ENCODE measurements around the gene VAT1L. TPM values are rescaled to one million over a fixed set of nuclear protein-coding genes. Genes with fewer than 3 reads are reported as not detected.

VAT1L gene
- polyA plus RNA-seq, 2 donors = 0.04 to 0.13 TPM

DNA sequence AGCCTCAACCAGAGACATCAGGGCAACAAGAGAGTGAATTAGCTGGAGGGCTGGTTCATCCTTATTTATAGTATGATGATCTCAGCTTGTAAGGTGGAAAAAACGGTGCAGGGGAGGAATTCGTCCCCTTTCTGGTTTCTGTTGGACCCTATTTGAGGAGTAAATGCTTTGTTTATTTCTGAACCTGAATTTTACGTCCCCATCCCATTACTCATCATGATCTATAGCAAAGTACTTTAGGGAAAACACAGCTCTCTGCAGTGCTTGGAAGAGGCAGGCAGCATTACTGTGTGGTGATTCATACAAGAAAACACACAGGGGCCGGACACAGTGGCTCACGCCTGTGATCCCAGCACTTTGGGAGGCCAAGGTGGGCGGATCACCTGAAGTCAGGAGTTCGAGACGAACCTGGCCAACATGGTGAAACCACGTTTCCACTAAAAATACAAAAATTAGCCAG, 8.0 kb upstream of the VAT1L start:
- no peak overlapping the region for H3K27ac ChIP-seq (ENCODE audit: low read depth in 2 of 2, low read length in 1 of 2)
- WGBS, 2 donors = 47 to 58% methylated on average over 9 of the region's 9 CpGs
- no peak overlapping the region for H3K4me3 ChIP-seq (ENCODE audit: low read depth in 1 of 2, low read length in 2 of 2)
- H3K36me3 ChIP-seq (ENCODE audit: control insufficient read depth in 2 of 2, insufficient read depth in 2 of 2, low read length in 1 of 2) = no peaks in the 10 kb centered on the region
- no peaks in the 10 kb centered on the region for H3K9me3 ChIP-seq (ENCODE audit: control insufficient read depth in 2 of 2, insufficient read depth in 1 of 2, low read depth in 1 of 2, low read length in 1 of 2)
- no peaks in the 10 kb centered on the region for H3K4me1 ChIP-seq (ENCODE audit: control insufficient read depth in 2 of 2, insufficient read depth in 2 of 2, low read length in 1 of 2)
- H3K27me3 ChIP-seq (ENCODE audit: control insufficient read depth in 1 of 2, insufficient read depth in 2 of 2, low read length in 2 of 2) = no peaks in the 10 kb centered on the region

DNA sequence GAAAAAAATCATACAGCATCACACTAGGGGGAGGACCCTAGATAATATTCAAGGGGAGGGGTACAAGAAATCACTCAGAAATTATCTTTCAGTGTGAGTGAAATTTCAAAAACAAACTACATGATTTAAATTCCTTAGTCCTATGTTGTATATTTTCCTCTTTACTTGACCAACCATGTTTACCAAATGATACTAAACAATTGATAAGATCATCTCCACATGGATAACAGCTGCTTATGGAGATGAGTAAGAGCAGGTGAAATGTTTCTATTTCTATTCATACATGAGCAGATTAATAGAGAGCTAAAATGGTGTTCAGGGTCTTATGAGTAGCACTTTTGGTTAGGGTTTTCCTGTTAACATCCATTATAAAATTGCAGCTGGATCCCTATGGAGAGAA, 7.3 kb upstream of the VAT1L start:
- Histone ChIP-seq H3K9me3 (ENCODE audit: control insufficient read depth in 2 of 2, insufficient read depth in 1 of 2, low read depth in 1 of 2, low read length in 1 of 2) (no peaks in the 10 kb centered on the region), H3K27ac (ENCODE audit: low read depth in 2 of 2, low read length in 1 of 2) (no peak overlapping the region), H3K4me1 (ENCODE audit: control insufficient read depth in 2 of 2, insufficient read depth in 2 of 2, low read length in 1 of 2) (no peaks in the 10 kb centered on the region), H3K36me3 (ENCODE audit: control insufficient read depth in 2 of 2, insufficient read depth in 2 of 2, low read length in 1 of 2) (no peaks in the 10 kb centered on the region), H3K27me3 (ENCODE audit: control insufficient read depth in 1 of 2, insufficient read depth in 2 of 2, low read length in 2 of 2) (no peaks in the 10 kb centered on the region), H3K4me3 (ENCODE audit: low read depth in 1 of 2, low read length in 2 of 2) (no peak overlapping the region)

DNA sequence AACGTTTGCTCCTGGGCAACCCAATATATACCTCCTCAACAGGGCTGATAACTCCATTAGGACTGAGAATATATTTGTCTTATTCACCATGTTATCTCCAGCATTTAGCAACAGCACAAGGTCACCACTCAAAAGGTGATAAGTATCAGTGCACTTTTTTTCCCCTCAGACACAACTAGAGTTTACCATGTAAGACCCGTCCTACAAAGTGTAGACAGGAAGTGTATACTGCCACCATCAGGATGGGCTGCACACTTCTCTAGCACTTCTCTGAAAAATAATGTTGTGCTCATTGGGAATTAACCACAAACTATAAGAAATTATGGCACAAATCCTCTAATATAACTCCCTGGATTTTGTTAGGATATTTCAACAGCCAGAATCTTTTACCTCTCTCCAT, 5.7 kb upstream of the VAT1L start:
- Histone ChIP-seq H3K4me3 (ENCODE audit: low read depth in 1 of 2, low read length in 2 of 2) (no peak overlapping the region), H3K27me3 (ENCODE audit: control insufficient read depth in 1 of 2, insufficient read depth in 2 of 2, low read length in 2 of 2) (no peaks in the 10 kb centered on the region), H3K9me3 (ENCODE audit: control insufficient read depth in 2 of 2, insufficient read depth in 1 of 2, low read depth in 1 of 2, low read length in 1 of 2) (no peaks in the 10 kb centered on the region), H3K27ac (ENCODE audit: low read depth in 2 of 2, low read length in 1 of 2) (no peak overlapping the region), H3K4me1 (ENCODE audit: control insufficient read depth in 2 of 2, insufficient read depth in 2 of 2, low read length in 1 of 2) (no peaks in the 10 kb centered on the region), H3K36me3 (ENCODE audit: control insufficient read depth in 2 of 2, insufficient read depth in 2 of 2, low read length in 1 of 2) (no peaks in the 10 kb centered on the region)
- WGBS, 2 donors = 24 to 35% methylated on average over 2 of the region's 2 CpGs

DNA sequence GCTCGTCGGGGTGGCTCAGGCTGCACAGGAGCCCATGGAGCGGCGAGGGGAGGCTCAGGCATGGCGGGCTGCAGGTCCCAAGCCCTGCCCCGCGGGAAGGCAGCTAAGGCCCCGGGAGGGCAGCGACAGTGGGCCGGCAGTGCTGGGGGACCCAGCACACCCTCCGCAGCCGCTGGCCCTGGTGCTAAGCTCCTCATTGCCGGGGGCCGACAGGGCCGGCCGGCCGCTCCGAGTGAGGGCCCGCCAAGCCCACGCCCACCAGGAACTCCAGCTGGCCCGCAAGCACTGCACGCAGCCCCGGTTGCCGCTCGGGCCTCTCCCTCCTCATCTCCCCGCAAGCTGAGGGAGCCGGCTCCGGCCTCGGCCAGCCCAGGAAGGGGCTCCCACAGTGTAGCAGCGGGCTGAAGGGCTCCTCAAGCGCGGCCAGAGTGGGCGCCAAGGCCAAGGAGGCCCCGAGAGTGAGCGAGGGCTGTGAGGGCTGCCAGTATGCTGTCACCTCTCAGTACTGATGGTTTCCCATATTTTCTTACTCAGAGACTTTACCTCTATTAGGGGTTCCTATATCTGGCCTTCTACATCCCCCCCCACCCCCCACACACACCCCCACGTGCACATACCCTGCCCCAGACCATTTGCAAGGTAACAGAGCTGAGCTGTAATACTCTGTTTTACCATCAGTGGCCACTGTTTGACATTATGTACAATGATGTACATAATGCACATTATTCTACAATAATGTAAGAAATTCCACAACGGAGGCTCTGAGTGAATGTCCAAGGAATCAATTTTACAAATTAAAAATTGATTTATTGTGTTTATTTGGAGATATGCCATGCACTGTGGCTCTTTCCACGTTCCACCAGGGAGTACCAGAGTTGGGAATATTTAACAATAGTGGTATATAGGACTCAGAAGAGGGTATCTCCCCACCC, 3.7 kb upstream of the VAT1L start:
- H3K4me1 ChIP-seq (ENCODE audit: control insufficient read depth in 2 of 2, insufficient read depth in 2 of 2, low read length in 1 of 2) = peaks cover 0 to 3% of the 10 kb centered on the region in 2 donors
- H3K36me3 ChIP-seq (ENCODE audit: control insufficient read depth in 2 of 2, insufficient read depth in 2 of 2, low read length in 1 of 2) = no peaks in the 10 kb centered on the region
- H3K9me3 ChIP-seq (ENCODE audit: control insufficient read depth in 2 of 2, insufficient read depth in 1 of 2, low read depth in 1 of 2, low read length in 1 of 2) = no peaks in the 10 kb centered on the region
- H3K4me3 ChIP-seq (ENCODE audit: low read depth in 1 of 2, low read length in 2 of 2) = no peak overlapping the region
- peaks cover 0 to 10% of the 10 kb centered on the region in 2 donors for H3K27me3 ChIP-seq (ENCODE audit: control insufficient read depth in 1 of 2, insufficient read depth in 2 of 2, low read length in 2 of 2)
- H3K27ac ChIP-seq (ENCODE audit: low read depth in 2 of 2, low read length in 1 of 2) = no peak overlapping the region
- WGBS, 2 donors = 89% methylated on average over 36 to 38 of the region's 38 CpGs

DNA sequence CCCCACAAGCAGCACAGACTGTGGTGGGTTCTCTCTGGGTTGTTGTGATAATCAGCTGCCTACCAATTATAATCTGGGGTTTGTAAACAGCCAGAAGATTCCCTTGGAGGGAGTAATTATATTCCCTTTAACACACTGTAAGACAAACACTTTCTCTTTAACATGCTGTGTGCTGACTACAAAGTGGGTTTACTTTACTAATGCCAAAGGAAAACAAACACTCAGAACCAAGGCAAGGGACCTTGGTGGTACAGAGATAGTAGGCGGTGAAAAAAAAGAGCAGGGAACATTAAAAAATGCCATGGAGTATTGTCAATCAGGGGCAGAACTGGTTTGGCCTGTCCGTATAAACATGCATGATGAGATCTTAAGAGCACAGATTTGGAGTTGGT, 3.0 kb upstream of the VAT1L start:
- WGBS, 2 donors = 56 to 64% methylated on average over 2 of the region's 2 CpGs
- Histone ChIP-seq H3K27me3 (ENCODE audit: control insufficient read depth in 1 of 2, insufficient read depth in 2 of 2, low read length in 2 of 2) (peaks cover 0 to 10% of the 10 kb centered on the region in 2 donors), H3K27ac (ENCODE audit: low read depth in 2 of 2, low read length in 1 of 2) (no peak overlapping the region), H3K4me3 (ENCODE audit: low read depth in 1 of 2, low read length in 2 of 2) (no peak overlapping the region), H3K36me3 (ENCODE audit: control insufficient read depth in 2 of 2, insufficient read depth in 2 of 2, low read length in 1 of 2) (no peaks in the 10 kb centered on the region), H3K4me1 (ENCODE audit: control insufficient read depth in 2 of 2, insufficient read depth in 2 of 2, low read length in 1 of 2) (peaks cover 0 to 3% of the 10 kb centered on the region in 2 donors), H3K9me3 (ENCODE audit: control insufficient read depth in 2 of 2, insufficient read depth in 1 of 2, low read depth in 1 of 2, low read length in 1 of 2) (no peaks in the 10 kb centered on the region)

DNA sequence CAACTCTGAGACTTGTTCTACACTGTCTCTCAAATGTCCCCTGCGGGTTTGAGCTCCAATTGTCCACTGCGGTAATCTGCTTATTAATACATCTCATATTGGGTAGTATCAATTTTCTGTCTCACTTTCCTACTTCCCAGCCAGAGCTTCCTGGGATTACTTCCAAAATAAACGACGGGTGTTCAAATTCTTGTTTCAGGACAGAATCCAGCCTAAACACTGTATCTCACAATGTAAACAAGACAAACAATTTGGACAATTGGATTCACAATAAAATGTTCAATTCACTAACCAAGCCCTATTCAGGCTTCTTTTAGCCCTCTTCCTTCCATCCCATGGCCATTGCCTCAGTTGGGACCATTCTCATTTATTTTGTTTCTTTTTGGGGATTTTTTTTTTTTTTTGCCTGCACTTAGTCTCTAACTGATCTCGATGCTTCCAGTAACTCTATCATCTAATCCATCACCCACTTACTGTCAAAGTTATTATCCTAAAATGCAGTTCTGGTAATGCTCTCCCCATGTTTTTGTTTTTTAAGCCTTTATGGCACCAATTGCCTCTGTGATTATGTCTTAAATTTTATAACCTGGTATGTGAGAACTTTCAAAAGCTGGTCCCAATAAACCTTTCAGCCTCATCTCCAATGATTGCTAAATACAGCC, 2.0 kb upstream of the VAT1L start:
- 51 to 57% methylated on average over 5 of the region's 5 CpGs for WGBS, 2 donors
- peaks cover 0 to 10% of the 10 kb centered on the region in 2 donors for H3K27me3 ChIP-seq (ENCODE audit: control insufficient read depth in 1 of 2, insufficient read depth in 2 of 2, low read length in 2 of 2)
- H3K27ac ChIP-seq (ENCODE audit: low read depth in 2 of 2, low read length in 1 of 2) = no peak overlapping the region
- H3K4me1 ChIP-seq (ENCODE audit: control insufficient read depth in 2 of 2, insufficient read depth in 2 of 2, low read length in 1 of 2) = peaks cover 0 to 3% of the 10 kb centered on the region in 2 donors
- H3K36me3 ChIP-seq (ENCODE audit: control insufficient read depth in 2 of 2, insufficient read depth in 2 of 2, low read length in 1 of 2) = no peaks in the 10 kb centered on the region
- H3K9me3 ChIP-seq (ENCODE audit: control insufficient read depth in 2 of 2, insufficient read depth in 1 of 2, low read depth in 1 of 2, low read length in 1 of 2) = no peaks in the 10 kb centered on the region
- no peak overlapping the region for H3K4me3 ChIP-seq (ENCODE audit: low read depth in 1 of 2, low read length in 2 of 2)

DNA sequence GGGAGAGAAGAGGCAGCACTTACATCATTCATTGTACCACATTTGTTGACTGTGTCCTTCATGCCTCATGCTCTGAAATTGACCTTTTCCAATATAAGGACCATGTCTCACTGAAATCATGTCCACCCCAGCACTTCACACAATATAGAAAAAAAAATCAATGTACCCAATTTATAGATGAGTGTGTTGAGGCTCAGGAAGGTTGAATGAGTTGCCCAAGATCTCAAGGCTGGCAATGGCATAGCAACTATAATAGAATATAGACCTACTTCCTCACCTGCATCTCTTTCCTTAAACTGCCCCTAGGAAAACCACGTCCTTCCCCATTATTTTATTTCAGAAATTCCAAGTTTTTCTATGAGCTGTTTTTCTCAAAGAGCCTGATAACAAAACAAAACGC, 912 bp upstream of the VAT1L start:
- H3K9me3 ChIP-seq (ENCODE audit: control insufficient read depth in 2 of 2, insufficient read depth in 1 of 2, low read depth in 1 of 2, low read length in 1 of 2) = no peaks in the 10 kb centered on the region
- H3K4me3 ChIP-seq (ENCODE audit: low read depth in 1 of 2, low read length in 2 of 2) = no peak overlapping the region
- no peak overlapping the region for H3K27ac ChIP-seq (ENCODE audit: low read depth in 2 of 2, low read length in 1 of 2)
- 48 to 49% methylated on average over 2 of the region's 2 CpGs for WGBS, 2 donors
- H3K27me3 ChIP-seq (ENCODE audit: control insufficient read depth in 1 of 2, insufficient read depth in 2 of 2, low read length in 2 of 2) = peaks cover 0 to 10% of the 10 kb centered on the region in 2 donors
- peaks cover 0 to 3% of the 10 kb centered on the region in 2 donors for H3K4me1 ChIP-seq (ENCODE audit: control insufficient read depth in 2 of 2, insufficient read depth in 2 of 2, low read length in 1 of 2)
- no peaks in the 10 kb centered on the region for H3K36me3 ChIP-seq (ENCODE audit: control insufficient read depth in 2 of 2, insufficient read depth in 2 of 2, low read length in 1 of 2)

DNA sequence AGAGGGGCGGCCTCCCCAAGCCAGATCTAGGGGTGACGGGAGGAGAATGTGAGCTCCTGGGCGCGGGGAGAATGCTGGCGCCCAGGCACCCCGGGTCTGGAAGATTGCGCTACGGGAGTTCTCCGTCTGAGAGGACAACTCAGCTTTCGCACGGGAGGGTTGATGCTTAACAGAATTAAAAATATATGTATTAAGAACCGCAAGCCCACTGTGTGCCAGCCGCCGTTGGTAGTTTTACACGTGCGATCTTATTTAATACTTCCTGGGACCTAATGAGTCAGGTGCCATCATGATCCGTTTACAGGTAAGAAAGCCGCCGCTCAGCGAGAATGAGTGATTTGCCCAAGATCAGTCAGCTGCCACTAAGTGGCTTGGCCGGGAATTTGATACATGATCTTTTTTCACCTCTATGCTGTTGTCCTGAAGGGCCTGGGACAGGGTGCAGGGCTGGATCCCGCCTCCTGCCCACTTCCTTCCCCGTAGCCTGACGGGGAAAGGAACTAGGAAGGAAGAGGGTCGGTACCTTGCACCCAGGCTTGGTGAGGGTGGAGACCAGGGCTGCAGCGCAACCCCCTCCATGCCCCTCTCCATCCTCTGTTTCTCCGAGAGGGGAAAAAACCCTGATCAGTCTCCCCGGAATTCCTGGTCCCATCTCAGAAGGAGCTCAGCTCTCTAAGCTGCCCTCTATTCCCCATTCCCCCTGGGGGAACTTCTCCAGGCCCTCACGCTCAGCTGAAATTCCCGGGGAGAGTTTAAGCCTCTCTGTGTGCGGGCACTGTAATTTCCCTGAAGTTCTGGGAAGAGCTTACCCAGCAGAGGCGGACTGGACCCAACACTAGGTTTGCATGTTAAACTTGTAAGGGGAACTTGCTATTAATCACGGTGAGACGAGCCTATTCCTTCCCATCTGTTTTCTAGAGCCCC, 983 bp downstream of the VAT1L start:
- peaks cover 0 to 10% of the 10 kb centered on the region in 2 donors for H3K27me3 ChIP-seq (ENCODE audit: control insufficient read depth in 1 of 2, insufficient read depth in 2 of 2, low read length in 2 of 2)
- 9 to 10% methylated on average over 34 of the region's 34 CpGs for WGBS, 2 donors
- no peaks in the 10 kb centered on the region for H3K9me3 ChIP-seq (ENCODE audit: control insufficient read depth in 2 of 2, insufficient read depth in 1 of 2, low read depth in 1 of 2, low read length in 1 of 2)
- peaks cover 0 to 3% of the 10 kb centered on the region in 2 donors for H3K4me1 ChIP-seq (ENCODE audit: control insufficient read depth in 2 of 2, insufficient read depth in 2 of 2, low read length in 1 of 2)
- H3K27ac ChIP-seq (ENCODE audit: low read depth in 2 of 2, low read length in 1 of 2) = no peak overlapping the region
- H3K36me3 ChIP-seq (ENCODE audit: control insufficient read depth in 2 of 2, insufficient read depth in 2 of 2, low read length in 1 of 2) = no peaks in the 10 kb centered on the region
- H3K4me3 ChIP-seq (ENCODE audit: low read depth in 1 of 2, low read length in 2 of 2) = peak overlapping the region in 1 of 2 donors; percentile 22

DNA sequence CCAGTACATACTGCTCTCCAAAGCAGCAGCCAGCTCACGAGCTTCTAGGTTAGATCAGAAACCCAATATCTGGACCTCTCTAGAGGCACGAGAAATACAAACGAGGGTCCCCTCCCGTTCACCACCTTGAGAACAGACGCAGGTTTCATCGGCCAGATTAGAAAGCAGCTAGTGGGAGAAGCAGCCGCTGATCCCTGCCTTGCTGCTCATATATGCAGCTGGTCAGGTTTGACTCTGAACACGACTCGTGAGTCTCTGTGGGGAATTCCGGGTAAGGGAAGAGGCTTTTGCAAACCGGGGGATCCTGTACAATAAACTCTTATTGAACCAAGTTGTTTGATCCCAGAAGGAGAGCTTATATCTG, 1.6 kb downstream of the VAT1L start:
- H3K4me1 ChIP-seq (ENCODE audit: control insufficient read depth in 2 of 2, insufficient read depth in 2 of 2, low read length in 1 of 2) = peaks cover 0 to 3% of the 10 kb centered on the region in 2 donors
- 18 to 25% methylated on average over 11 of the region's 11 CpGs for WGBS, 2 donors
- no peak overlapping the region for H3K27ac ChIP-seq (ENCODE audit: low read depth in 2 of 2, low read length in 1 of 2)
- no peaks in the 10 kb centered on the region for H3K9me3 ChIP-seq (ENCODE audit: control insufficient read depth in 2 of 2, insufficient read depth in 1 of 2, low read depth in 1 of 2, low read length in 1 of 2)
- H3K36me3 ChIP-seq (ENCODE audit: control insufficient read depth in 2 of 2, insufficient read depth in 2 of 2, low read length in 1 of 2) = no peaks in the 10 kb centered on the region
- peaks cover 0 to 10% of the 10 kb centered on the region in 2 donors for H3K27me3 ChIP-seq (ENCODE audit: control insufficient read depth in 1 of 2, insufficient read depth in 2 of 2, low read length in 2 of 2)
- no peak overlapping the region for H3K4me3 ChIP-seq (ENCODE audit: low read depth in 1 of 2, low read length in 2 of 2)
